Measurements from ENCODE around the gene NPDC1.

DNA sequence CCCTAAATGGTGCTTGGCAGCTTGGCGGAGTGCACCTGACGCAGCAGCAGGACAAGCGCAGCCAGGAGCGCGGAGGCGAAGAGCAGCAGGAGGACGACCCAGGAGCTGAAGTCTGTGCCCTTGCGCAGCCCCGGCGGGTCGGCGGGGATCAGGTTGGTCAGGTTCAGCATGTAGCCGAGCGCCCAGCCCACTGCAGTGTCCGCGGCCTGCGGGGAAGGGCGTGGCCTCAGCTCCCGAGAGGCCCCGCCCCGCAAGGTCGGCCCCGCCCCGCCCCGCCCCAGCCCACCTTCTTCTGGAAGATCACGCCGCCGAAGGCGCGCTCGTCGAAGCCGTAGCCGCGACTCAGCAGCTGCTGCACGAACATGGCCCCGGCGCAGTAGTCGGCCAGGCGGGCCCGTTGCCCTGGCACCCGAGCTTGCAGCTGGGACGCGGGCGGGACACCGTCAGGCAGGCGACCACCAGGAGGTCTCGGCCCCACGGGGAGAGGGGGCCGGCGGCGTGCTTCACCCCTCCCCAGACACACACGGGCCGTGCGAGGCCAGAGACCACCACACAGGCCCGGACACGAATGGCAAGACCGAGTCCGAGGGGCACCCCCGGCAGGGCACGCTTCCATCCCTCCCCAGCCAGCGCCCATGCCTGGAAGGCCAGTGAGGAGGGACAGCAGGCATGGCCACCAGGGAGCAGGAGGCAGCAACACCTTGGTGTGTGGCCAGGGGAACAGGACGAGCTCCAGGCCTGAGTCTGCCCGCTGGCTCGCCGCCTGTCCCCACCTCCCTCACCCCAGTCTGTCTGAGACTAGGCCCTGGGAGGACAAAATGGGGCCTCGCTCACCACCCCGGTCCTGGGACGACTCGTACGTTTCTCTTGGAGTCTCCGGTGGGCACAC lies 2.9 kb upstream of the NPDC1 start:
- TF ChIP-seq, protein P1, sequence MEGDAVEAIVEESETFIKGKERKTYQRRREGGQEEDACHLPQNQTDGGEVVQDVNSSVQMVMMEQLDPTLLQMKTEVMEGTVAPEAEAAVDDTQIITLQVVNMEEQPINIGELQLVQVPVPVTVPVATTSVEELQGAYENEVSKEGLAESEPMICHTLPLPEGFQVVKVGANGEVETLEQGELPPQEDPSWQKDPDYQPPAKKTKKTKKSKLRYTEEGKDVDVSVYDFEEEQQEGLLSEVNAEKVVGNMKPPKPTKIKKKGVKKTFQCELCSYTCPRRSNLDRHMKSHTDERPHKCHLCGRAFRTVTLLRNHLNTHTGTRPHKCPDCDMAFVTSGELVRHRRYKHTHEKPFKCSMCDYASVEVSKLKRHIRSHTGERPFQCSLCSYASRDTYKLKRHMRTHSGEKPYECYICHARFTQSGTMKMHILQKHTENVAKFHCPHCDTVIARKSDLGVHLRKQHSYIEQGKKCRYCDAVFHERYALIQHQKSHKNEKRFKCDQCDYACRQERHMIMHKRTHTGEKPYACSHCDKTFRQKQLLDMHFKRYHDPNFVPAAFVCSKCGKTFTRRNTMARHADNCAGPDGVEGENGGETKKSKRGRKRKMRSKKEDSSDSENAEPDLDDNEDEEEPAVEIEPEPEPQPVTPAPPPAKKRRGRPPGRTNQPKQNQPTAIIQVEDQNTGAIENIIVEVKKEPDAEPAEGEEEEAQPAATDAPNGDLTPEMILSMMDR (IDR thresholded peaks at IDR 0.05; ENCODE audit: low read depth, low read length, missing input control) = no peak
- TF ChIP-seq SP1 (IDR thresholded peaks at IDR 0.05) (no peak), JUND (IDR thresholded peaks at IDR 0.05) (no peak), FOXA1 (IDR thresholded peaks at IDR 0.05) (no peak), TAF1 (conservative IDR thresholded peaks at IDR 0.05) (no peak), MAX (IDR thresholded peaks at IDR 0.05) (no peak)
- TF ChIP-seq, protein P2, sequence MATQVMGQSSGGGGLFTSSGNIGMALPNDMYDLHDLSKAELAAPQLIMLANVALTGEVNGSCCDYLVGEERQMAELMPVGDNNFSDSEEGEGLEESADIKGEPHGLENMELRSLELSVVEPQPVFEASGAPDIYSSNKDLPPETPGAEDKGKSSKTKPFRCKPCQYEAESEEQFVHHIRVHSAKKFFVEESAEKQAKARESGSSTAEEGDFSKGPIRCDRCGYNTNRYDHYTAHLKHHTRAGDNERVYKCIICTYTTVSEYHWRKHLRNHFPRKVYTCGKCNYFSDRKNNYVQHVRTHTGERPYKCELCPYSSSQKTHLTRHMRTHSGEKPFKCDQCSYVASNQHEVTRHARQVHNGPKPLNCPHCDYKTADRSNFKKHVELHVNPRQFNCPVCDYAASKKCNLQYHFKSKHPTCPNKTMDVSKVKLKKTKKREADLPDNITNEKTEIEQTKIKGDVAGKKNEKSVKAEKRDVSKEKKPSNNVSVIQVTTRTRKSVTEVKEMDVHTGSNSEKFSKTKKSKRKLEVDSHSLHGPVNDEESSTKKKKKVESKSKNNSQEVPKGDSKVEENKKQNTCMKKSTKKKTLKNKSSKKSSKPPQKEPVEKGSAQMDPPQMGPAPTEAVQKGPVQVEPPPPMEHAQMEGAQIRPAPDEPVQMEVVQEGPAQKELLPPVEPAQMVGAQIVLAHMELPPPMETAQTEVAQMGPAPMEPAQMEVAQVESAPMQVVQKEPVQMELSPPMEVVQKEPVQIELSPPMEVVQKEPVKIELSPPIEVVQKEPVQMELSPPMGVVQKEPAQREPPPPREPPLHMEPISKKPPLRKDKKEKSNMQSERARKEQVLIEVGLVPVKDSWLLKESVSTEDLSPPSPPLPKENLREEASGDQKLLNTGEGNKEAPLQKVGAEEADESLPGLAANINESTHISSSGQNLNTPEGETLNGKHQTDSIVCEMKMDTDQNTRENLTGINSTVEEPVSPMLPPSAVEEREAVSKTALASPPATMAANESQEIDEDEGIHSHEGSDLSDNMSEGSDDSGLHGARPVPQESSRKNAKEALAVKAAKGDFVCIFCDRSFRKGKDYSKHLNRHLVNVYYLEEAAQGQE (IDR thresholded peaks at IDR 0.05) = no peak
- TF ChIP-seq, protein P3, sequence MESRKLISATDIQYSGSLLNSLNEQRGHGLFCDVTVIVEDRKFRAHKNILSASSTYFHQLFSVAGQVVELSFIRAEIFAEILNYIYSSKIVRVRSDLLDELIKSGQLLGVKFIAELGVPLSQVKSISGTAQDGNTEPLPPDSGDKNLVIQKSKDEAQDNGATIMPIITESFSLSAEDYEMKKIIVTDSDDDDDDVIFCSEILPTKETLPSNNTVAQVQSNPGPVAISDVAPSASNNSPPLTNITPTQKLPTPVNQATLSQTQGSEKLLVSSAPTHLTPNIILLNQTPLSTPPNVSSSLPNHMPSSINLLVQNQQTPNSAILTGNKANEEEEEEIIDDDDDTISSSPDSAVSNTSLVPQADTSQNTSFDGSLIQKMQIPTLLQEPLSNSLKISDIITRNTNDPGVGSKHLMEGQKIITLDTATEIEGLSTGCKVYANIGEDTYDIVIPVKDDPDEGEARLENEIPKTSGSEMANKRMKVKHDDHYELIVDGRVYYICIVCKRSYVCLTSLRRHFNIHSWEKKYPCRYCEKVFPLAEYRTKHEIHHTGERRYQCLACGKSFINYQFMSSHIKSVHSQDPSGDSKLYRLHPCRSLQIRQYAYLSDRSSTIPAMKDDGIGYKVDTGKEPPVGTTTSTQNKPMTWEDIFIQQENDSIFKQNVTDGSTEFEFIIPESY (IDR thresholded peaks at IDR 0.05) = no peak
